HepG2 (cell line): ENCODE results near the gene PARK7. TPM values are rescaled to one million over a fixed set of nuclear protein-coding genes. Genes with fewer than 3 reads are reported as not detected.

Experiments
- ATAC-seq: fragments of 200-7000 bp; cut with Tn5 transposase; 3 replicates; pipeline ENCODE4 v1.9.1; 2020; ENCODE audit warnings: mild to moderate bottlenecking, moderate library complexity
- BruUV-seq: library from RNA; stranded (reverse); fragments of 400-500 nt; replicated peaks from 2 replicates; lab custom pipeline; 2021; lab: Mats Ljungman, UMichigan
- CTCF ChIA-PET: fragments of 300-600 bp; formaldehyde crosslinking; extraction: SDS; loops from one replicate; lab custom pipeline; 2021; ENCODE audit warnings: low total read pairs, inconsistent platforms, low intra/inter-chr PET ratio; lab: Yijun Ruan, JAX
- POLR2A ChIA-PET: fragments of 350-600 bp; sonication (Branson Sonifier 250); formaldehyde crosslinking; loops from one replicate; lab custom pipeline; 2020; ENCODE audit warnings: antibody characterized with exemption, inconsistent platforms; lab: Yijun Ruan, JAX
- DNase-seq: peaks from one replicate; pipeline ENCODE4 v3.0.0-alpha.2; 2015; ENCODE audit warnings: low spot score
- FAIRE-seq: peaks from 3 replicates; lab custom pipeline; 2011; peaks lifted over from hg19 to GRCh38; lab: Jason Lieb, UNC
- H2AFZ ChIP-seq: one replicate; pipeline ENCODE4 v1.6.1; 2011; ENCODE audit warnings: low read length, inconsistent platforms
- H3K27ac ChIP-seq: fragments of 300-600 bp; 3 replicates; pipeline ENCODE4 v1.8.0; 2011; ENCODE audit warnings: mixed run types, mild to moderate bottlenecking, mixed read lengths, low read length, inconsistent platforms; ENCODE audit not compliant: insufficient read depth; ENCODE audit errors: extremely low read length
- H3K27me3 ChIP-seq, 2 experiments: fragments of 200-600 bp in 1 of 2; 2 replicates in 1 of 2; 3 replicates in 1 of 2; pipeline versions ENCODE4 v1.6.0 to v1.8.0; 2011; ENCODE audit warnings: low read length in 2 of 2, mild to moderate bottlenecking in 2 of 2, moderate library complexity in 2 of 2, inconsistent platforms in 1 of 2; ENCODE audit not compliant: insufficient read depth in 2 of 2, control insufficient read depth in 1 of 2
- H3K36me3 ChIP-seq, 2 experiments: fragments of 200-600 bp in 1 of 2; replicated peaks in 1 of 2; 2 replicates in 1 of 2; 3 replicates in 1 of 2; pipeline versions ENCODE4 v1.5.1 to v1.8.0; 2011; ENCODE audit warnings: low read length in 2 of 2, inconsistent platforms in 1 of 2; ENCODE audit not compliant: insufficient read depth in 2 of 2, control insufficient read depth in 1 of 2
- H3K4me1 ChIP-seq: 2 replicates; pipeline ENCODE4 v1.5.1; 2012; ENCODE audit warnings: low read length, inconsistent platforms; ENCODE audit not compliant: insufficient read depth
- H3K4me2 ChIP-seq: 2 replicates; pipeline ENCODE4 v1.6.0; 2011; ENCODE audit warnings: low read depth, low read length, inconsistent platforms
- H3K4me3 ChIP-seq, 3 experiments: fragments of 200-600 bp in 1 of 3; sonication (generic), shearing (Covaris generic) in 1 of 3; replicated peaks in 1 of 3; 2 replicates each; pipeline ENCODE4 v1.5.1; 2011 to 2016; ENCODE audit warnings: low read length in 3 of 3, inconsistent platforms in 2 of 3, low read depth in 2 of 3, mild to moderate bottlenecking in 2 of 3, control low read depth in 1 of 3, mixed read lengths in 1 of 3; ENCODE audit not compliant: insufficient read depth in 1 of 3
- H3K79me2 ChIP-seq: one replicate; pipeline ENCODE4 v1.6.1; 2011; ENCODE audit warnings: low read length, inconsistent platforms; ENCODE audit not compliant: insufficient read depth
- H3K9ac ChIP-seq: 2 replicates; pipeline ENCODE4 v1.6.0; 2011; ENCODE audit warnings: mild to moderate bottlenecking, low read depth, low read length, inconsistent platforms; ENCODE audit not compliant: insufficient read depth
- H3K9me3 ChIP-seq: 2 replicates; pipeline ENCODE4 v1.5.1; 2012; ENCODE audit warnings: mild to moderate bottlenecking, low read length
- H4K20me1 ChIP-seq: 2 replicates; pipeline ENCODE4 v1.6.0; 2011; ENCODE audit warnings: inconsistent platforms, mild to moderate bottlenecking, low read length, moderate library complexity; ENCODE audit not compliant: insufficient read depth
- CENPX ChIP-seq: sonication (generic); formaldehyde crosslinking; IDR thresholded peaks from 2 replicates; pipeline ENCODE4 v1.9.0; 2021; ENCODE audit warnings: mild to moderate bottlenecking, missing genetic modification reagents, moderate library complexity
- CHD4 ChIP-seq: fragments of 200-600 bp; sonication (generic); IDR thresholded peaks from 2 replicates; pipeline ENCODE4 v1.7.0; 2017; ENCODE audit warnings: mild to moderate bottlenecking, low read length, borderline replicate concordance
- DMAP1 ChIP-seq: IDR thresholded peaks from 2 replicates; pipeline ENCODE4 v1.6.1; 2016
- JUNB ChIP-seq: sonication (generic); formaldehyde crosslinking; IDR thresholded peaks from 2 replicates; pipeline ENCODE4 v1.8.0; 2022; ENCODE audit warnings: missing genetic modification reagents, mild to moderate bottlenecking, borderline replicate concordance
- KAT8 ChIP-seq: IDR thresholded peaks from 2 replicates; pipeline ENCODE4 v1.6.1; 2016; ENCODE audit warnings: missing genetic modification reagents, missing compliant biosample characterization
- KMT2A ChIP-seq: sonication (generic); formaldehyde crosslinking; IDR thresholded peaks from 2 replicates; pipeline ENCODE4 v1.4.0; 2020; ENCODE audit warnings: missing genetic modification reagents
- MTF1 ChIP-seq: sonication (generic); formaldehyde crosslinking; IDR thresholded peaks from 2 replicates; pipeline ENCODE4 v1.5.0; 2020; ENCODE audit warnings: missing genetic modification reagents
- SAP130 ChIP-seq: IDR thresholded peaks from 2 replicates; pipeline ENCODE4 v1.6.1; 2016; ENCODE audit warnings: low read depth
- STAT5B ChIP-seq: sonication (generic); formaldehyde crosslinking; IDR thresholded peaks from 2 replicates; pipeline ENCODE4 v1.4.0; 2020; ENCODE audit warnings: missing genetic modification reagents
- YEATS2 ChIP-seq: sonication (generic); formaldehyde crosslinking; IDR thresholded peaks from 2 replicates; pipeline ENCODE4 v1.4.0; 2020; ENCODE audit warnings: missing genetic modification reagents, borderline replicate concordance
- ZNF225 ChIP-seq: sonication (generic); formaldehyde crosslinking; IDR thresholded peaks from 2 replicates; pipeline ENCODE4 v1.4.0; 2020; ENCODE audit warnings: mild to moderate bottlenecking, missing genetic modification reagents
- ZNF772 ChIP-seq: sonication (generic); formaldehyde crosslinking; IDR thresholded peaks from 2 replicates; pipeline ENCODE4 v1.5.0; 2020; ENCODE audit warnings: mild to moderate bottlenecking, missing genetic modification reagents
- ZSCAN31 ChIP-seq: sonication (generic); formaldehyde crosslinking; IDR thresholded peaks from 2 replicates; pipeline ENCODE4 v1.5.0; 2020; ENCODE audit warnings: low read depth, mild to moderate bottlenecking, missing genetic modification reagents
- WGBS: methylation state at CpG from one replicate; pipeline ENCODE4 v1.1.6; 2017; ENCODE audit warnings: low lambda C conversion rate; 5-methylcytosine and 5-hydroxymethylcytosine counted together
- in situ Hi-C: cut with HindIII; loops from 2 replicates; pipeline ENCODE4 v1.10.0; 2017; ENCODE audit warnings: low pct_unique_long_range_greater_than_20kb; ENCODE audit not compliant: extremely low pct_ligation_motif_present
- intact Hi-C: fragments of 100-400 bp; cut with micrococcal nuclease; formaldehyde crosslinking; loops from one replicate; pipeline ENCODE4 v1.10.0; 2022; ENCODE audit not compliant: unreplicated experiment
- polyA plus RNA-seq, 8 experiments: library from polyadenylated mRNA; depleted of rRNA in 3 of 8; stranded (reverse) in 7 of 8; unstranded in 1 of 8; fragments of >200 nt; fragmentation: Illumina TruSeq in 4 of 8; extraction: Trizol in 4 of 8; gene quantifications; 2 replicates each; pipeline versions ENCODE4 v1.2.1 to v1.2.3, GENCODE V29; 2011 to 2016; ENCODE audit warnings: low read depth in 4 of 8, missing spikeins in 1 of 8, mixed read lengths in 1 of 8; ENCODE audit not compliant: insufficient read depth in 1 of 8
- total RNA-seq, 5 experiments: library from RNA; depleted of rRNA; stranded (reverse); fragments of >200 nt; fragmentation: Illumina TruSeq; extraction: Trizol; gene quantifications; 2 replicates each; pipeline ENCODE4 v1.2.3, GENCODE V29; 2016; ENCODE audit warnings: low read depth in 1 of 5
- TF ChIP-seq, protein P1 (sequence below): sonication (generic); formaldehyde crosslinking; IDR thresholded peaks from 2 replicates; pipeline ENCODE4 v1.4.0; 2020; ENCODE audit warnings: missing genetic modification reagents
- TF ChIP-seq, protein P2 (sequence below): sonication (generic); formaldehyde crosslinking; IDR thresholded peaks from 2 replicates; pipeline ENCODE4 v1.5.0; 2020; ENCODE audit warnings: missing genetic modification reagents, mild to moderate bottlenecking, borderline replicate concordance
- TF ChIP-seq, protein P3 (sequence below): sonication (generic); formaldehyde crosslinking; IDR thresholded peaks from 2 replicates; pipeline ENCODE4 v1.8.1; 2023; ENCODE audit warnings: mild to moderate bottlenecking, missing genetic modification reagents, borderline replicate concordance
- TF ChIP-seq, protein P4 (sequence below): fragments of 450-650 bp; IDR thresholded peaks from 2 replicates; pipeline ENCODE4 v1.6.1; 2017; ENCODE audit warnings: mild to moderate bottlenecking

Gene PARK7
- total and polyA plus RNA-seq, 2 of the 13 experiments (the other 11 are each of a cell fraction or from before 2014, with no cell fraction given), result 212 to 296 TPM

DNA sequence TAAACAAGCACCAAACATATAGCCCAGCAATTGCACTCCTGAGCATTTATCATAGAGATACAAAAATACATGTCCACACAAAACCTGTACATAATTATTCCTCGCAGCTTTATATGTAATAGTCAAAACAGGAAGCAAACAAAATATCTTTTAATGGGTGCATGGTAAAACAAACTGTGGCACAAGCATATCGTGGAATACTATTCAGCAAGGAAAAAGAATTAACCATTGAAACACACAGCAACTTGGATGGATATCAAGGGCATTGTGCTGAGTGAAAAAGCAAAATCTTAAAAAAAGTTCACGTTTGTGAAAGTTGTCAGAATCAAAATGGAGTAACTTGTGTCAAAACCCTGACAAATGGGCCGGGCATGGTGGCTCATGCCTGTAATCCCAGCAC is 33.3 kb upstream of the PARK7 start:
- in situ Hi-C loops, result no loop called here
- no peak for DNase-seq
- Histone ChIP-seq H3K9me3 (no peaks in the 10 kb centered on the region), H2AFZ (no peak overlapping the region), H3K27ac (no peak overlapping the region), H3K4me3 (no peak overlapping the region), H3K9ac (no peak overlapping the region), H3K27me3 (peaks cover 1 to 11% of the 10 kb centered on the region in 2 experiments; a peak in 2 of 5 replicates), H3K36me3 (no peaks in the 10 kb centered on the region), H3K4me2 (no peak overlapping the region), H3K79me2 (no peaks in the 10 kb centered on the region), H3K4me1 (no peaks in the 10 kb centered on the region), H4K20me1 (no peaks in the 10 kb centered on the region)
- TF ChIP-seq, protein P1, sequence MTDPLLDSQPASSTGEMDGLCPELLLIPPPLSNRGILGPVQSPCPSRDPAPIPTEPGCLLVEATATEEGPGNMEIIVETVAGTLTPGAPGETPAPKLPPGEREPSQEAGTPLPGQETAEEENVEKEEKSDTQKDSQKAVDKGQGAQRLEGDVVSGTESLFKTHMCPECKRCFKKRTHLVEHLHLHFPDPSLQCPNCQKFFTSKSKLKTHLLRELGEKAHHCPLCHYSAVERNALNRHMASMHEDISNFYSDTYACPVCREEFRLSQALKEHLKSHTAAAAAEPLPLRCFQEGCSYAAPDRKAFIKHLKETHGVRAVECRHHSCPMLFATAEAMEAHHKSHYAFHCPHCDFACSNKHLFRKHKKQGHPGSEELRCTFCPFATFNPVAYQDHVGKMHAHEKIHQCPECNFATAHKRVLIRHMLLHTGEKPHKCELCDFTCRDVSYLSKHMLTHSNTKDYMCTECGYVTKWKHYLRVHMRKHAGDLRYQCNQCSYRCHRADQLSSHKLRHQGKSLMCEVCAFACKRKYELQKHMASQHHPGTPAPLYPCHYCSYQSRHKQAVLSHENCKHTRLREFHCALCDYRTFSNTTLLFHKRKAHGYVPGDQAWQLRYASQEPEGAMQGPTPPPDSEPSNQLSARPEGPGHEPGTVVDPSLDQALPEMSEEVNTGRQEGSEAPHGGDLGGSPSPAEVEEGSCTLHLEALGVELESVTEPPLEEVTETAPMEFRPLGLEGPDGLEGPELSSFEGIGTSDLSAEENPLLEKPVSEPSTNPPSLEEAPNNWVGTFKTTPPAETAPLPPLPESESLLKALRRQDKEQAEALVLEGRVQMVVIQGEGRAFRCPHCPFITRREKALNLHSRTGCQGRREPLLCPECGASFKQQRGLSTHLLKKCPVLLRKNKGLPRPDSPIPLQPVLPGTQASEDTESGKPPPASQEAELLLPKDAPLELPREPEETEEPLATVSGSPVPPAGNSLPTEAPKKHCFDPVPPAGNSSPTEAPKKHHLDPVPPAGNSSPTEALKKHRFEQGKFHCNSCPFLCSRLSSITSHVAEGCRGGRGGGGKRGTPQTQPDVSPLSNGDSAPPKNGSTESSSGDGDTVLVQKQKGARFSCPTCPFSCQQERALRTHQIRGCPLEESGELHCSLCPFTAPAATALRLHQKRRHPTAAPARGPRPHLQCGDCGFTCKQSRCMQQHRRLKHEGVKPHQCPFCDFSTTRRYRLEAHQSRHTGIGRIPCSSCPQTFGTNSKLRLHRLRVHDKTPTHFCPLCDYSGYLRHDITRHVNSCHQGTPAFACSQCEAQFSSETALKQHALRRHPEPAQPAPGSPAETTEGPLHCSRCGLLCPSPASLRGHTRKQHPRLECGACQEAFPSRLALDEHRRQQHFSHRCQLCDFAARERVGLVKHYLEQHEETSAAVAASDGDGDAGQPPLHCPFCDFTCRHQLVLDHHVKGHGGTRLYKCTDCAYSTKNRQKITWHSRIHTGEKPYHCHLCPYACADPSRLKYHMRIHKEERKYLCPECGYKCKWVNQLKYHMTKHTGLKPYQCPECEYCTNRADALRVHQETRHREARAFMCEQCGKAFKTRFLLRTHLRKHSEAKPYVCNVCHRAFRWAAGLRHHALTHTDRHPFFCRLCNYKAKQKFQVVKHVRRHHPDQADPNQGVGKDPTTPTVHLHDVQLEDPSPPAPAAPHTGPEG (CRISPR knock-in tag), result no peak
- no peak for TF ChIP-seq MTF1 (CRISPR knock-in tag)
- TF ChIP-seq ZNF225 (CRISPR knock-in tag), result no peak
- TF ChIP-seq CENPX (CRISPR knock-in tag), result no peak
- no peak for TF ChIP-seq CHD4
- no peak for TF ChIP-seq KAT8 (CRISPR knock-in tag)
- TF ChIP-seq KMT2A (CRISPR knock-in tag), result no peak
- no peak for TF ChIP-seq DMAP1 (CRISPR knock-in tag)
- no peak for TF ChIP-seq JUNB (CRISPR knock-in tag)
- no peak for TF ChIP-seq ZSCAN31
- TF ChIP-seq STAT5B (CRISPR knock-in tag), result no peak
- TF ChIP-seq ZNF772 (CRISPR knock-in tag), result no peak
- no peak for TF ChIP-seq SAP130 (CRISPR knock-in tag)
- TF ChIP-seq, protein P2, sequence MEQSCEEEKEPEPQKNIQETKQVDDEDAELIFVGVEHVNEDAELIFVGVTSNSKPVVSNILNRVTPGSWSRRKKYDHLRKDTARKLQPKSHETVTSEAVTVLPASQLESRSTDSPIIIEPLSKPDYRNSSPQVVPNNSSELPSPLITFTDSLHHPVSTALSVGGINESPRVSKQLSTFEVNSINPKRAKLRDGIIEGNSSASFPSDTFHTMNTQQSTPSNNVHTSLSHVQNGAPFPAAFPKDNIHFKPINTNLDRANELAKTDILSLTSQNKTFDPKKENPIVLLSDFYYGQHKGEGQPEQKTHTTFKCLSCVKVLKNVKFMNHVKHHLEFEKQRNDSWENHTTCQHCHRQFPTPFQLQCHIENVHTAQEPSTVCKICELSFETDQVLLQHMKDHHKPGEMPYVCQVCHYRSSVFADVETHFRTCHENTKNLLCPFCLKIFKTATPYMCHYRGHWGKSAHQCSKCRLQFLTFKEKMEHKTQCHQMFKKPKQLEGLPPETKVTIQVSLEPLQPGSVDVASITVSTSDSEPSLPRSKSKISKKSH, result no peak
- no peak for TF ChIP-seq YEATS2 (CRISPR knock-in tag)
- TF ChIP-seq, protein P3, sequence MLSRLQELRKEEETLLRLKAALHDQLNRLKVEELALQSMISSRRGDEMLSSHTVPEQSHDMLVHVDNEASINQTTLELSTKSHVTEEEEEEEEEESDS (CRISPR knock-in tag), result no peak
- TF ChIP-seq, protein P4, sequence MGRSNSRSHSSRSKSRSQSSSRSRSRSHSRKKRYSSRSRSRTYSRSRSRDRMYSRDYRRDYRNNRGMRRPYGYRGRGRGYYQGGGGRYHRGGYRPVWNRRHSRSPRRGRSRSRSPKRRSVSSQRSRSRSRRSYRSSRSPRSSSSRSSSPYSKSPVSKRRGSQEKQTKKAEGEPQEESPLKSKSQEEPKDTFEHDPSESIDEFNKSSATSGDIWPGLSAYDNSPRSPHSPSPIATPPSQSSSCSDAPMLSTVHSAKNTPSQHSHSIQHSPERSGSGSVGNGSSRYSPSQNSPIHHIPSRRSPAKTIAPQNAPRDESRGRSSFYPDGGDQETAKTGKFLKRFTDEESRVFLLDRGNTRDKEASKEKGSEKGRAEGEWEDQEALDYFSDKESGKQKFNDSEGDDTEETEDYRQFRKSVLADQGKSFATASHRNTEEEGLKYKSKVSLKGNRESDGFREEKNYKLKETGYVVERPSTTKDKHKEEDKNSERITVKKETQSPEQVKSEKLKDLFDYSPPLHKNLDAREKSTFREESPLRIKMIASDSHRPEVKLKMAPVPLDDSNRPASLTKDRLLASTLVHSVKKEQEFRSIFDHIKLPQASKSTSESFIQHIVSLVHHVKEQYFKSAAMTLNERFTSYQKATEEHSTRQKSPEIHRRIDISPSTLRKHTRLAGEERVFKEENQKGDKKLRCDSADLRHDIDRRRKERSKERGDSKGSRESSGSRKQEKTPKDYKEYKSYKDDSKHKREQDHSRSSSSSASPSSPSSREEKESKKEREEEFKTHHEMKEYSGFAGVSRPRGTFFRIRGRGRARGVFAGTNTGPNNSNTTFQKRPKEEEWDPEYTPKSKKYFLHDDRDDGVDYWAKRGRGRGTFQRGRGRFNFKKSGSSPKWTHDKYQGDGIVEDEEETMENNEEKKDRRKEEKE, result no peak
- no peak for FAIRE-seq
- intact Hi-C loops, result no loop called here
- ChIA-PET POLR2A (no interaction called here), CTCF (no interaction called here)
- no TSS peak for BruUV-seq
- no peak for ATAC-seq
- WGBS, result 12% methylated on average over 4 of the region's 4 CpGs
